Stimulated activated naive CD4-positive, alpha-beta T cell (primary cell): ENCODE measurements around the gene TMEM161A.

Source experiments
- DNase-seq, 6 experiments: peaks; one replicate each; lab custom pipeline; 2025; lab: John Stamatoyannopoulos, UW

TMEM161A gene

GRCh38 chr19:19098084-19098702 is 40.1 kb downstream of the TMEM161A start:
- DNase-seq, result no peak

GRCh38 chr19:19096641-19097627 is 41.3 kb downstream of the TMEM161A start:
- no peak for DNase-seq

- DNase-seq, result no peak
These were observed 42.6 kb downstream of the TMEM161A start for GRCh38 chr19:19095691-19096090.

- no peak for DNase-seq
These were observed 43.8 kb downstream of the TMEM161A start for GRCh38 chr19:19094513-19094912.

- no peak for DNase-seq
These were observed 50.6 kb downstream of the TMEM161A start for GRCh38 chr19:19087676-19088075.

- DNase-seq, result no peak
These were observed 54.7 kb downstream of the TMEM161A start for GRCh38 chr19:19083413-19084178.

GRCh38 chr19:19081642-19082151 is 56.6 kb downstream of the TMEM161A start:
- DNase-seq, result no peak

GRCh38 chr19:19079571-19079970 is 58.7 kb downstream of the TMEM161A start:
- DNase-seq, result no peak

- DNase-seq, result no peak
These were observed 59.5 kb downstream of the TMEM161A start for GRCh38 chr19:19078801-19079200.

- DNase-seq, result no peak
These were observed 61.2 kb downstream of the TMEM161A start for GRCh38 chr19:19077103-19077502.

- DNase-seq, result no peak
These were observed 61.8 kb downstream of the TMEM161A start for GRCh38 chr19:19076476-19076875.

GRCh38 chr19:19075126-19075525 is 63.2 kb downstream of the TMEM161A start:
- no peak for DNase-seq

- no peak for DNase-seq
These were observed 63.9 kb downstream of the TMEM161A start for GRCh38 chr19:19074196-19074882.

GRCh38 chr19:19071897-19072296 is 66.4 kb downstream of the TMEM161A start:
- no peak for DNase-seq
